ENCODE measurements around the gene KIZ. TPM values are rescaled to one million over a fixed set of nuclear protein-coding genes. Genes with fewer than 3 reads are reported as not detected.
A peak's percentile ranks its signal among the peaks of the same experiment; 100 is the strongest.

The KIZ gene
- polyA plus RNA-seq, 1 donor = 12.9 TPM

- 63% methylated on average over 1 of the region's 3 CpGs for WGBS (ENCODE audit: insufficient coverage, low lambda C conversion rate)
- DNase-seq = no peak
- Histone ChIP-seq H3K27me3 (ENCODE audit: control insufficient read depth, insufficient read depth, low read length) (no peaks in the 10 kb centered on the region), H3K27ac (ENCODE audit: low read length) (no peak overlapping the region), H3K36me3 (ENCODE audit: control insufficient read depth, insufficient read depth, low read length) (peaks cover 6% of the 10 kb centered on the region), H3K4me3 (ENCODE audit: low read length) (no peak overlapping the region), H3K9me3 (ENCODE audit: control insufficient read depth, low read depth, low read length) (no peaks in the 10 kb centered on the region), H3K4me1 (ENCODE audit: control insufficient read depth, insufficient read depth, low read length) (no peaks in the 10 kb centered on the region)
Observed at GRCh38 chr20:21228511-21228910, 102.6 kb downstream of the KIZ start.

GRCh38 chr20:21229163-21229562, 103.3 kb downstream of the KIZ start:
- no peak for DNase-seq
- Histone ChIP-seq H3K27ac (ENCODE audit: low read length) (no peak overlapping the region), H3K9me3 (ENCODE audit: control insufficient read depth, low read depth, low read length) (no peaks in the 10 kb centered on the region), H3K36me3 (ENCODE audit: control insufficient read depth, insufficient read depth, low read length) (peaks cover 6% of the 10 kb centered on the region), H3K4me3 (ENCODE audit: low read length) (no peak overlapping the region), H3K27me3 (ENCODE audit: control insufficient read depth, insufficient read depth, low read length) (no peaks in the 10 kb centered on the region), H3K4me1 (ENCODE audit: control insufficient read depth, insufficient read depth, low read length) (no peaks in the 10 kb centered on the region)
- WGBS (ENCODE audit: insufficient coverage, low lambda C conversion rate) = no CpG with 5 or more reads among the region's 2 CpGs

GRCh38 chr20:21230220-21230619, 104.3 kb downstream of the KIZ start:
- no peaks in the 10 kb centered on the region for H3K9me3 ChIP-seq (ENCODE audit: control insufficient read depth, low read depth, low read length)
- H3K27me3 ChIP-seq (ENCODE audit: control insufficient read depth, insufficient read depth, low read length) = no peaks in the 10 kb centered on the region
- H3K4me1 ChIP-seq (ENCODE audit: control insufficient read depth, insufficient read depth, low read length) = no peaks in the 10 kb centered on the region
- DNase-seq = no peak
- H3K4me3 ChIP-seq (ENCODE audit: low read length) = no peak overlapping the region
- WGBS (ENCODE audit: insufficient coverage, low lambda C conversion rate) = no CpG with 5 or more reads among the region's 3 CpGs
- H3K27ac ChIP-seq (ENCODE audit: low read length) = no peak overlapping the region
- H3K36me3 ChIP-seq (ENCODE audit: control insufficient read depth, insufficient read depth, low read length) = peaks cover 6% of the 10 kb centered on the region

- WGBS (ENCODE audit: insufficient coverage, low lambda C conversion rate) = 60% methylated on average over 1 of the region's 4 CpGs
- Histone ChIP-seq H3K4me3 (ENCODE audit: low read length) (no peak overlapping the region), H3K4me1 (ENCODE audit: control insufficient read depth, insufficient read depth, low read length) (no peaks in the 10 kb centered on the region), H3K27me3 (ENCODE audit: control insufficient read depth, insufficient read depth, low read length) (no peaks in the 10 kb centered on the region), H3K27ac (ENCODE audit: low read length) (no peak overlapping the region), H3K9me3 (ENCODE audit: control insufficient read depth, low read depth, low read length) (no peaks in the 10 kb centered on the region), H3K36me3 (ENCODE audit: control insufficient read depth, insufficient read depth, low read length) (peaks cover 6% of the 10 kb centered on the region)
- DNase-seq = no peak
Observed at GRCh38 chr20:21230686-21231085, 104.8 kb downstream of the KIZ start.

- no peak for DNase-seq
- Histone ChIP-seq H3K4me1 (ENCODE audit: control insufficient read depth, insufficient read depth, low read length) (no peaks in the 10 kb centered on the region), H3K27ac (ENCODE audit: low read length) (no peak overlapping the region), H3K4me3 (ENCODE audit: low read length) (no peak overlapping the region), H3K27me3 (ENCODE audit: control insufficient read depth, insufficient read depth, low read length) (no peaks in the 10 kb centered on the region), H3K9me3 (ENCODE audit: control insufficient read depth, low read depth, low read length) (no peaks in the 10 kb centered on the region), H3K36me3 (ENCODE audit: control insufficient read depth, insufficient read depth, low read length) (peaks cover 6% of the 10 kb centered on the region)
- 90% methylated on average over 6 of the region's 10 CpGs for WGBS (ENCODE audit: insufficient coverage, low lambda C conversion rate)
Observed at GRCh38 chr20:21232546-21233280, 106.8 kb downstream of the KIZ start.

- Histone ChIP-seq H3K27ac (ENCODE audit: low read length) (no peak overlapping the region), H3K4me1 (ENCODE audit: control insufficient read depth, insufficient read depth, low read length) (no peaks in the 10 kb centered on the region), H3K27me3 (ENCODE audit: control insufficient read depth, insufficient read depth, low read length) (no peaks in the 10 kb centered on the region), H3K4me3 (ENCODE audit: low read length) (no peak overlapping the region), H3K36me3 (ENCODE audit: control insufficient read depth, insufficient read depth, low read length) (peaks cover 9% of the 10 kb centered on the region), H3K9me3 (ENCODE audit: control insufficient read depth, low read depth, low read length) (no peaks in the 10 kb centered on the region)
- WGBS (ENCODE audit: insufficient coverage, low lambda C conversion rate) = no CpG with 5 or more reads among the region's 5 CpGs
- no peak for DNase-seq
Observed at GRCh38 chr20:21234324-21234723, 108.4 kb downstream of the KIZ start.

- Histone ChIP-seq H3K27ac (ENCODE audit: low read length) (no peak overlapping the region), H3K27me3 (ENCODE audit: control insufficient read depth, insufficient read depth, low read length) (no peaks in the 10 kb centered on the region), H3K36me3 (ENCODE audit: control insufficient read depth, insufficient read depth, low read length) (peaks cover 9% of the 10 kb centered on the region), H3K4me3 (ENCODE audit: low read length) (no peak overlapping the region), H3K9me3 (ENCODE audit: control insufficient read depth, low read depth, low read length) (no peaks in the 10 kb centered on the region), H3K4me1 (ENCODE audit: control insufficient read depth, insufficient read depth, low read length) (no peaks in the 10 kb centered on the region)
- DNase-seq = no peak
- 90% methylated on average over 2 of the region's 11 CpGs for WGBS (ENCODE audit: insufficient coverage, low lambda C conversion rate)
Observed at GRCh38 chr20:21234806-21235483, 109.1 kb downstream of the KIZ start.

- peaks cover 3% of the 10 kb centered on the region for H3K36me3 ChIP-seq (ENCODE audit: control insufficient read depth, insufficient read depth, low read length)
- no peak overlapping the region for H3K4me3 ChIP-seq (ENCODE audit: low read length)
- no peaks in the 10 kb centered on the region for H3K9me3 ChIP-seq (ENCODE audit: control insufficient read depth, low read depth, low read length)
- DNase-seq = peak; percentile 18 to 22
- H3K27ac ChIP-seq (ENCODE audit: low read length) = no peak overlapping the region
- H3K27me3 ChIP-seq (ENCODE audit: control insufficient read depth, insufficient read depth, low read length) = no peaks in the 10 kb centered on the region
- 10% methylated on average over 3 of the region's 15 CpGs for WGBS (ENCODE audit: insufficient coverage, low lambda C conversion rate)
- no peaks in the 10 kb centered on the region for H3K4me1 ChIP-seq (ENCODE audit: control insufficient read depth, insufficient read depth, low read length)
Observed at GRCh38 chr20:21235484-21236445, 109.9 kb downstream of the KIZ start.

GRCh38 chr20:21237956-21238799, 112.3 kb downstream of the KIZ start:
- no peaks in the 10 kb centered on the region for H3K27me3 ChIP-seq (ENCODE audit: control insufficient read depth, insufficient read depth, low read length)
- peaks cover 3% of the 10 kb centered on the region for H3K36me3 ChIP-seq (ENCODE audit: control insufficient read depth, insufficient read depth, low read length)
- no peaks in the 10 kb centered on the region for H3K9me3 ChIP-seq (ENCODE audit: control insufficient read depth, low read depth, low read length)
- WGBS (ENCODE audit: insufficient coverage, low lambda C conversion rate) = no CpG with 5 or more reads among the region's 10 CpGs
- no peak for DNase-seq
- no peak overlapping the region for H3K27ac ChIP-seq (ENCODE audit: low read length)
- no peak overlapping the region for H3K4me3 ChIP-seq (ENCODE audit: low read length)
- no peaks in the 10 kb centered on the region for H3K4me1 ChIP-seq (ENCODE audit: control insufficient read depth, insufficient read depth, low read length)
